ENCODE results near the gene AFAP1.

Gene AFAP1

GRCh38 chr4:7735395-7735794 lies 204.3 kb downstream of the AFAP1 start:
- no peak for DNase-seq

GRCh38 chr4:7734651-7735260 lies 204.9 kb downstream of the AFAP1 start:
- DNase-seq = no peak

- DNase-seq = no peak
Measured at GRCh38 chr4:7733801-7734650, 205.6 kb downstream of the AFAP1 start.

- DNase-seq = no peak
Measured at GRCh38 chr4:7733201-7733600, 206.5 kb downstream of the AFAP1 start.

- no peak for DNase-seq
Measured at GRCh38 chr4:7732263-7732662, 207.4 kb downstream of the AFAP1 start.

- no peak for DNase-seq
Measured at GRCh38 chr4:7731437-7731836, 208.2 kb downstream of the AFAP1 start.

GRCh38 chr4:7727749-7728148 lies 211.9 kb downstream of the AFAP1 start:
- no peak for DNase-seq

GRCh38 chr4:7726665-7727413 lies 212.8 kb downstream of the AFAP1 start:
- no peak for DNase-seq

GRCh38 chr4:7725951-7726350 lies 213.7 kb downstream of the AFAP1 start:
- DNase-seq = peak; percentile 44

- no peak for DNase-seq
Measured at GRCh38 chr4:7723625-7724024, 216.0 kb downstream of the AFAP1 start.

- peak; percentile 13 for DNase-seq
Measured at GRCh38 chr4:7722766-7723387, 216.8 kb downstream of the AFAP1 start.

- peak; percentile 17 for DNase-seq
Measured at GRCh38 chr4:7721984-7722551, 217.6 kb downstream of the AFAP1 start.

- peak; percentile 42 for DNase-seq
Measured at GRCh38 chr4:7719354-7720174, 220.1 kb downstream of the AFAP1 start.

- DNase-seq = no peak
Measured at GRCh38 chr4:7717946-7718490, 221.6 kb downstream of the AFAP1 start.

- DNase-seq = no peak
Measured at GRCh38 chr4:7717161-7717560, 222.5 kb downstream of the AFAP1 start.

- DNase-seq = no peak
Measured at GRCh38 chr4:7716010-7716721, 223.5 kb downstream of the AFAP1 start.

- DNase-seq = no peak
Measured at GRCh38 chr4:7715271-7716009, 224.2 kb downstream of the AFAP1 start.

GRCh38 chr4:7714738-7715137 lies 224.9 kb downstream of the AFAP1 start:
- DNase-seq = no peak

GRCh38 chr4:7714176-7714575 lies 225.5 kb downstream of the AFAP1 start:
- DNase-seq = no peak

GRCh38 chr4:7713757-7714156 lies 225.9 kb downstream of the AFAP1 start:
- no peak for DNase-seq
